ENCODE data around the gene FGFBP3. TPM values are rescaled to one million over a fixed set of nuclear protein-coding genes. Genes with fewer than 3 reads are reported as not detected.

The FGFBP3 gene
- total RNA-seq, 6 donors from 2014 or later, result 1.0 to 1.6 (median 1.3) TPM

- no peak overlapping the region for H3K4me3 ChIP-seq
- ATAC-seq (ENCODE audit: low FRiP score in 2 of 2) (no peak), DNase-seq (no peak)
- no peak overlapping the region for H3K27ac ChIP-seq
- H3K27me3 ChIP-seq, result no peaks in the 10 kb centered on the region
- H3K4me1 ChIP-seq, result no peaks in the 10 kb centered on the region
- H3K9me3 ChIP-seq, result no peaks in the 10 kb centered on the region
- WGBS, 2 donors, result 53 to 57% methylated on average over 2 of the region's 2 CpGs
- no peak for TF ChIP-seq POLR2AphosphoS5 (IDR thresholded peaks at IDR 0.05)
- no peak for TF ChIP-seq POLR2A (IDR thresholded peaks at IDR 0.05)
- TF ChIP-seq EP300 (IDR thresholded peaks at IDR 0.05), result no peak
- TF ChIP-seq, protein P1, sequence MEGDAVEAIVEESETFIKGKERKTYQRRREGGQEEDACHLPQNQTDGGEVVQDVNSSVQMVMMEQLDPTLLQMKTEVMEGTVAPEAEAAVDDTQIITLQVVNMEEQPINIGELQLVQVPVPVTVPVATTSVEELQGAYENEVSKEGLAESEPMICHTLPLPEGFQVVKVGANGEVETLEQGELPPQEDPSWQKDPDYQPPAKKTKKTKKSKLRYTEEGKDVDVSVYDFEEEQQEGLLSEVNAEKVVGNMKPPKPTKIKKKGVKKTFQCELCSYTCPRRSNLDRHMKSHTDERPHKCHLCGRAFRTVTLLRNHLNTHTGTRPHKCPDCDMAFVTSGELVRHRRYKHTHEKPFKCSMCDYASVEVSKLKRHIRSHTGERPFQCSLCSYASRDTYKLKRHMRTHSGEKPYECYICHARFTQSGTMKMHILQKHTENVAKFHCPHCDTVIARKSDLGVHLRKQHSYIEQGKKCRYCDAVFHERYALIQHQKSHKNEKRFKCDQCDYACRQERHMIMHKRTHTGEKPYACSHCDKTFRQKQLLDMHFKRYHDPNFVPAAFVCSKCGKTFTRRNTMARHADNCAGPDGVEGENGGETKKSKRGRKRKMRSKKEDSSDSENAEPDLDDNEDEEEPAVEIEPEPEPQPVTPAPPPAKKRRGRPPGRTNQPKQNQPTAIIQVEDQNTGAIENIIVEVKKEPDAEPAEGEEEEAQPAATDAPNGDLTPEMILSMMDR (IDR thresholded peaks at IDR 0.05), result no peak
- H3K36me3 ChIP-seq, result peaks cover 25 to 61% (median 31%) of the 10 kb centered on the region in 4 donors
These were observed 45.2 kb downstream of the FGFBP3 start for GRCh38 chr10:91864099-91864498.

GRCh38 chr10:91860885-91861284, 48.4 kb downstream of the FGFBP3 start:
- 79 to 96% methylated on average over 1 of the region's 1 CpG for WGBS, 2 donors
- H3K9me3 ChIP-seq, result no peaks in the 10 kb centered on the region
- no peak overlapping the region for H3K4me3 ChIP-seq
- no peak overlapping the region for H3K27ac ChIP-seq
- ATAC-seq (ENCODE audit: low FRiP score in 2 of 2) (no peak), DNase-seq (no peak)
- no peaks in the 10 kb centered on the region for H3K4me1 ChIP-seq
- H3K27me3 ChIP-seq, result no peaks in the 10 kb centered on the region
- peaks cover 30 to 92% (median 56%) of the 10 kb centered on the region in 4 donors for H3K36me3 ChIP-seq
- TF ChIP-seq EP300 (IDR thresholded peaks at IDR 0.05) (no peak), POLR2A (IDR thresholded peaks at IDR 0.05) (no peak)

DNA sequence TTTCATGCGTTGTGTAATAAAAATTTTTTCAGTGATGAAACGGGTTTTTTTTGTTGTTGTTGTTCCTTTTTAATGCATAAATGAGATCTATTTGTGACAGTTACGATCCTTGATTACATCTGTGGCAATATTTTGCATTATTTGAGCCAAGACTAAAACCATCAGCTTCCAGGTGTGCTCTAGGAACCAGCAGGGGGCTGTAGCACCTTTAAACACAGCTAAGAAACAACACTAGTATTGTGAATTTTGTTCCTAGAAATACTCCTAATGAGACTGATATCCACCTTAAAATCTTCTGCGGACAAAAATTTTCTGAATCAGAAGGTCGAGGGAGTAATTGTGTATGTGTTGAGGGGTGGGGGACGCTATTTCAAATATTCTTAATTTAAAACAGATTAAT, 52.6 kb downstream of the FGFBP3 start:
- Histone ChIP-seq H3K4me3 (no peak overlapping the region), H3K9me3 (no peaks in the 10 kb centered on the region), H3K27me3 (no peaks in the 10 kb centered on the region), H3K36me3 (peaks cover 45 to 98% (median 55%) of the 10 kb centered on the region in 4 donors), H3K27ac (no peak overlapping the region), H3K4me1 (no peaks in the 10 kb centered on the region)
- WGBS, 2 donors, result 92 to 93% methylated on average over 6 of the region's 6 CpGs
- DNase-seq, result no peak
- TF ChIP-seq EP300 (IDR thresholded peaks at IDR 0.05) (no peak), POLR2A (IDR thresholded peaks at IDR 0.05) (no peak), POLR2AphosphoS5 (IDR thresholded peaks at IDR 0.05) (no peak)
- TF ChIP-seq, protein P1 (IDR thresholded peaks at IDR 0.05), result no peak
- no peak for ATAC-seq (ENCODE audit: low FRiP score in 2 of 2)

Small RNAs within 50 kb of the gene (small RNA-seq; reads per million reads assigned to genes)
- gene AL359198.2, result 0 reads per million in 4 donors

Other genes starting within 250 kb of the FGFBP3 start
- gene TNKS2, start 111.1 kb downstream of the FGFBP3 start, total RNA-seq, result 10 to 100 TPM; 25.2 to 59.4 (median 37.3) TPM
- gene BTAF1, start 14.3 kb upstream of the FGFBP3 start, total RNA-seq, result 10 to 100 TPM; 22.0 to 68.1 (median 32.9) TPM